Lung (tissue), 12 donors: ENCODE data around the gene CISD3. TPM values are rescaled to one million over a fixed set of nuclear protein-coding genes. Genes with fewer than 3 reads are reported as not detected.
A peak's percentile ranks its signal among the peaks of the same experiment; 100 is the strongest.

ENCODE experiments used
- ATAC-seq: fragments of 200-7000 bp; cut with Tn5 transposase; one replicate; pipeline ENCODE4 v1.9.1; 2020; ENCODE audit warnings: moderate number of reproducible peaks; ENCODE audit not compliant: insufficient read depth, low FRiP score
- DNase-seq, 3 donors: peaks; one replicate each; pipeline ENCODE4 v3.0.0-alpha.2; 2013 to 2017
- H3K27ac ChIP-seq, 2 donors: one replicate each; pipeline ENCODE4 v1.5.1; 2013; ENCODE audit warnings: mild to moderate bottlenecking in 2 of 2, moderate library complexity in 2 of 2, control low read depth in 1 of 2, inconsistent platforms in 1 of 2, low read depth in 1 of 2, low read length in 1 of 2
- H3K27me3 ChIP-seq, 3 donors: one replicate each; pipeline ENCODE4 v1.5.1; 2013; ENCODE audit warnings: low read length in 2 of 3; ENCODE audit not compliant: control insufficient read depth in 3 of 3, insufficient read depth in 3 of 3
- H3K36me3 ChIP-seq, 4 donors: one replicate each; pipeline ENCODE4 v1.5.1; 2013; ENCODE audit warnings: low read length in 4 of 4, mild to moderate bottlenecking in 1 of 4, moderate library complexity in 1 of 4; ENCODE audit not compliant: control insufficient read depth in 4 of 4, insufficient read depth in 4 of 4
- H3K4me1 ChIP-seq, 5 donors: one replicate each; pipeline ENCODE4 v1.5.1; 2013; ENCODE audit warnings: low read length in 5 of 5, mild to moderate bottlenecking in 2 of 5, moderate library complexity in 1 of 5; ENCODE audit not compliant: control insufficient read depth in 5 of 5, insufficient read depth in 5 of 5
- H3K4me3 ChIP-seq: one replicate; pipeline ENCODE4 v1.5.1; 2013; ENCODE audit warnings: mild to moderate bottlenecking, control low read depth, moderate library complexity
- H3K9ac ChIP-seq, 2 donors: one replicate each; pipeline ENCODE4 v1.5.1; 2013; ENCODE audit warnings: low read length in 2 of 2, control low read depth in 1 of 2; ENCODE audit not compliant: insufficient read depth in 1 of 2
- H3K9me3 ChIP-seq, 4 donors: one replicate each; pipeline ENCODE4 v1.5.1; 2013; ENCODE audit warnings: low read length in 3 of 4, mild to moderate bottlenecking in 1 of 4, moderate library complexity in 1 of 4; ENCODE audit not compliant: control insufficient read depth in 4 of 4, insufficient read depth in 3 of 4
- CTCF ChIP-seq: IDR thresholded peaks from 2 replicates; pipeline ENCODE4 v1.5.1; 2012; ENCODE audit warnings: mild to moderate bottlenecking; ENCODE audit errors: control extremely low read depth, extremely low read depth
- WGBS, 2 donors: extraction: QIAGEN DNeasy Blood & Tissue Kit; methylation state at CpG; one replicate each; pipeline ENCODE4 v1.1.7; 2013; 5-methylcytosine and 5-hydroxymethylcytosine counted together
- polyA plus RNA-seq, 2 donors: library from polyadenylated mRNA; stranded (reverse); fragments of 200-250 nt; gene quantifications; one replicate each; pipeline ENCODE4 v1.2.1, GENCODE V29; 2013
- total RNA-seq, 2 donors: library from RNA; depleted of rRNA in 1 of 2; stranded (reverse); fragments of >200 nt in 1 of 2; gene quantifications; one replicate each; pipeline ENCODE4 v1.2.1, GENCODE V29; 2014 to 2021
- donor health status: control.
- donor health status: control.
- donor health status: Bipolar disorder and iron deficiency.
- donor health status: healthy.
- donor health status: DM: yes; HTN: yes; CAD: no.

CISD3 gene
- total and polyA plus RNA-seq, 4 donors: 2.4 to 49.7 (median 38.0) TPM

DNA sequence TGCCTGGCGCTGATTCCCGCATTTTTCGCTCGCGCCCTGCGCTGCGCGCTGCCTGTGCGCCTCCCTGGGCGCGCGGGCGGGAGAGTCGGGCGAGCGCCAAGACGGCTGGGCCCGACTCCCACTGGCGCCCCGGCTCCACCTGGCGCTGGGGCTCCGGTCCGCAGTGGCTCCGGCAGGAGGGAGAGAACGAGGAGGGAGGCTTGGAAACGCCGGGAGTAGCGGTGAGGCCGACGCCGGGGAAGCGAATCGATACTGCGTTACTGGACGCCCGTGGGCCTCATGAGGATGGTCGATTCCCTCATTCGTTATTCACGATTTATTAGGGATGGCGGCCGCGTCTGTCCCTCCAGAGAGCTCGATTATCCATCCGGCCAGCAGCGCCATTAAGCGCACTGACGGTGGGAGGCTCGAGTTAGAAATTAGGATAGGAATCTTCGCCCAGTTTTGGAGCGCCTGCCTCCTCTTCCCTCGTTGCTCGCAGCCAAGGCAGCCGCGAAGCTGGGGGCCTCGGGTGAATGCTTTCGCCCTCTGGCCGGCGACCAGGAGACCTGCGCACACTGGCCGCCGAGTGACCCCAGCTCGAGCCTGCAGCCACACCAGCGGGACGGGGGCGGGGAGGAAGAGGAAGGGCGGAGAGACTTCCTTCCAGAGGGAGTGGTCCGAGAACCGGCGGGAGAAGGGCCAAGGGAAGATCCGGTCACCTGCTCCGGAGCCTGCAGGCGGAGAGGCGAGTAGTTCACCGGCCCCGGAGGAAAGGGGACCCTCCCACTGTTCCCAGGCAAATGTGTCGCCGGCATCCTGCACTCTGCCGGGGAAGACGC is 19.3 kb downstream of the CISD3 start:
- ATAC-seq (peak; percentile 8), DNase-seq (peak; percentile 69 to 83 (median 78))
- Histone ChIP-seq H3K27me3 (peaks cover 0 to 16% (median 10%) of the 10 kb centered on the region in 3 donors), H3K9me3 (no peaks in the 10 kb centered on the region), H3K36me3 (peaks cover 0 to 5% (median under 1%) of the 10 kb centered on the region in 4 donors), H3K27ac (peak overlapping the region; percentile 92 to 94), H3K4me3 (peak overlapping the region; percentile 53), H3K4me1 (peaks cover 6 to 62% (median 13%) of the 10 kb centered on the region in 5 donors), H3K9ac (no peak overlapping the region)
- WGBS, 2 donors: 0 to 1% methylated on average over 77 to 79 of the region's 79 CpGs
- no peak for TF ChIP-seq CTCF

DNA sequence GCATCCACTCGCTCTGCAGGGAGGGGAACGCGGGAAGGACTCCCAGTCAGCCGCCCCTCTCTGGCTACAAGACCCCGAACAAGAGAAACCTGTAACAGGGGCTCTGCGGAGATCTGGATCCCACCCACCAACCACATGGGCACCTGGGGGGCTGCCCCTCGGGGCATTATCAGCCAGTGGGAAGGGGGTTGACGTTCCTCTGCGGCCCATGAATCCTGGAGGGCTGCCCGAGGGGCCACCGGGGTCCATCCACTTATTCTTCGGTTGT is 19.8 kb downstream of the CISD3 start:
- Histone ChIP-seq H3K27ac (peak overlapping the region; percentile 76 to 92), H3K9ac (no peak overlapping the region), H3K4me1 (peaks cover 6 to 58% (median 13%) of the 10 kb centered on the region in 5 donors), H3K4me3 (peak overlapping the region; percentile 53), H3K36me3 (peaks cover 0 to 7% (median 2%) of the 10 kb centered on the region in 4 donors), H3K27me3 (peaks cover 0 to 16% (median 10%) of the 10 kb centered on the region in 3 donors), H3K9me3 (no peaks in the 10 kb centered on the region)
- ATAC-seq: no peak
- no peak for TF ChIP-seq CTCF
- DNase-seq: no peak
- 3 to 5% methylated on average over 12 of the region's 12 CpGs for whole genome bisulfite sequencing, 2 donors

- H3K9me3 ChIP-seq: no peaks in the 10 kb centered on the region
- peaks cover 6 to 56% (median 12%) of the 10 kb centered on the region in 5 donors for H3K4me1 ChIP-seq
- peaks cover 0 to 8% (median 2%) of the 10 kb centered on the region in 4 donors for H3K36me3 ChIP-seq
- no peak for ATAC-seq
- peak overlapping the region; percentile 76 to 92 for H3K27ac ChIP-seq
- WGBS, 2 donors: 13 to 22% methylated on average over 28 of the region's 28 CpGs
- H3K27me3 ChIP-seq: peaks cover 0 to 16% (median 10%) of the 10 kb centered on the region in 3 donors
- no peak for TF ChIP-seq CTCF
- H3K4me3 ChIP-seq: no peak overlapping the region
- no peak overlapping the region for H3K9ac ChIP-seq
- no peak for DNase-seq
Observed at GRCh38 chr17:38750312-38751121, 20.4 kb downstream of the CISD3 start.
